Activated CD4-positive, alpha-beta T cell treated with anti-CD3 and anti-CD28 coated beads, Interleukin-2, amount 10 ng/mL, durations not matched to agents 24 days and 14 days (primary cell): ENCODE results near the gene IRGQ. TPM values are rescaled to one million over a fixed set of nuclear protein-coding genes. Genes with fewer than 3 reads are reported as not detected.
"Not testable (repeated sequence)": the region's sequence is repeated elsewhere in the genome, so short reads cannot be mapped to it uniquely, and the experiment has no call there.

Experiments
- DNase-seq: peaks from one replicate; pipeline ENCODE4 v3.0.0; 2022
- H3K27ac Mint-ChIP-seq: one replicate; pipeline ENCODE4 v1.8.0; 2022; ENCODE audit warnings: mild to moderate bottlenecking, mixed read lengths
- H3K27me3 Mint-ChIP-seq: one replicate; pipeline ENCODE4 v1.8.0; 2022; ENCODE audit warnings: mixed read lengths
- H3K36me3 Mint-ChIP-seq: one replicate; pipeline ENCODE4 v1.8.0; 2022; ENCODE audit warnings: low read depth, mild to moderate bottlenecking, mixed read lengths
- H3K4me1 Mint-ChIP-seq: one replicate; pipeline ENCODE4 v1.8.0; 2021; ENCODE audit warnings: mixed read lengths
- H3K4me3 Mint-ChIP-seq: one replicate; pipeline ENCODE4 v1.8.0; 2022; ENCODE audit warnings: mild to moderate bottlenecking, moderate library complexity, mixed read lengths
- H3K9me3 Mint-ChIP-seq: one replicate; pipeline ENCODE4 v1.8.0; 2021; ENCODE audit warnings: mixed read lengths
- intact Hi-C: fragments of 100-400 bp; cut with micrococcal nuclease; formaldehyde crosslinking; loops from one replicate; pipeline ENCODE4 v1.15.1; 2023
- total RNA-seq: library from RNA; stranded (reverse); gene quantifications from 2 replicates; pipeline ENCODE4 v1.2.3, GENCODE V29; 2022

Gene IRGQ
- total RNA-seq, 1 donor from 2014 or later, result 31.5 TPM

DNA sequence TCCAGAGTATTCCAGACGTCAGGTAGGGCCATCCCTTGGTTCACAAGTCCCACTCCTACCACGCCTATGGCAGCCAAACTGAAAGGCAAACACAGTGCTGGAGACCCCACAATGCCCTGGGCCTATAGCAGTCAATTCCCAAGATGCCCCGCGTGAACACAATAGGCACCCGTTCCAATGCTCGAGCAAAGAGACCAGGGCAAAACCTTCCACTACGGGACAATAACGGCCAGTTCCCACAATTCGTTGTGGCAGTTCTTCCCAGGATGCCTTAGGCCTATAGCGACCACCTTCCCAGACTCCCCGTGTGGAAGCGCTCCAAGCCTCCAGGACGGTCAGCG lies 23.0 kb upstream of the IRGQ start:
- H3K27me3 Mint-ChIP-seq, result no peaks in the 10 kb centered on the region
- no peaks in the 10 kb centered on the region for H3K36me3 Mint-ChIP-seq
- no peaks in the 10 kb centered on the region for H3K9me3 Mint-ChIP-seq
- peak overlapping the region; percentile 99 for H3K27ac Mint-ChIP-seq
- H3K4me1 Mint-ChIP-seq, result peaks cover 19% of the 10 kb centered on the region
- intact Hi-C loops, result loop anchor here (1.0 kb wide), 4 partner anchors 23 to 135 kb away; partner anchors contain the start of genes IRGQ, PINLYP, SMG9 and XRCC1
- peak overlapping the region; percentile 98 for H3K4me3 Mint-ChIP-seq
- DNase-seq, result no peak

- Mint-ChIP-seq H3K4me3 (no peak overlapping the region), H3K9me3 (no peaks in the 10 kb centered on the region), H3K36me3 (peaks cover 8% of the 10 kb centered on the region), H3K27ac (no peak overlapping the region), H3K27me3 (no peaks in the 10 kb centered on the region), H3K4me1 (peaks cover 21% of the 10 kb centered on the region)
- intact Hi-C loops, result no loop called here
- DNase-seq, result no peak
Measured at GRCh38 chr19:43616954-43617353, 21.0 kb upstream of the IRGQ start.

DNA sequence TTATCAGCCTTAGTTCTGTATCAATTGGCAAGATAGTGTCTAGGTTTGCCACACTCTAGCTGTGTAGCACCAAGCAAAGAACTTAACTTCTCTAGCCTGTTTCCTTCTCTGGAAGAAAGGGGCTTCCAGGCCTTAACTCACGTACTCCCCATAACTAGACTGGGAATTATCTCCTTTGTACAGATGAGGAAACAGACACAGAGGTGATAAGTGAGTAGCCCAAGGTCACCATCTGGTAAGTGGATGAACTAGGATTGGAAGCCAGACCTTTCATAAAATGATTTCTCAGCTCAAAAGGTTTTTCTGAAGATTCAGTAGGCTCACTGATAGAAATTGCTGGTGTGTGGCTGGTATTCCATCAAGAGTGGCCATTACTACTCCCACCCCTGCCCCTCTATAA lies 20.4 kb upstream of the IRGQ start:
- no peaks in the 10 kb centered on the region for H3K9me3 Mint-ChIP-seq
- no peak for DNase-seq
- peaks cover 19% of the 10 kb centered on the region for H3K4me1 Mint-ChIP-seq
- intact Hi-C loops, result no loop called here
- H3K27me3 Mint-ChIP-seq, result no peaks in the 10 kb centered on the region
- no peak overlapping the region for H3K4me3 Mint-ChIP-seq
- peaks cover 10% of the 10 kb centered on the region for H3K36me3 Mint-ChIP-seq
- no peak overlapping the region for H3K27ac Mint-ChIP-seq

- no peak overlapping the region for H3K4me3 Mint-ChIP-seq
- intact Hi-C loops, result no loop called here
- DNase-seq, result no peak
- H3K36me3 Mint-ChIP-seq, result peaks cover 10% of the 10 kb centered on the region
- H3K27ac Mint-ChIP-seq, result no peak overlapping the region
- H3K27me3 Mint-ChIP-seq, result no peaks in the 10 kb centered on the region
- H3K9me3 Mint-ChIP-seq, result no peaks in the 10 kb centered on the region
- peaks cover 6% of the 10 kb centered on the region for H3K4me1 Mint-ChIP-seq
Measured at GRCh38 chr19:43612374-43612773, 16.4 kb upstream of the IRGQ start.

- H3K9me3 Mint-ChIP-seq, result no peaks in the 10 kb centered on the region
- no peak for DNase-seq
- H3K27ac Mint-ChIP-seq, result peak within 1 kb of the TSS; percentile 14
- no peak within 1 kb of the TSS for H3K4me3 Mint-ChIP-seq
- peaks cover 10% of the 10 kb centered on the region for H3K36me3 Mint-ChIP-seq
- H3K27me3 Mint-ChIP-seq, result no peaks in the 10 kb centered on the region
- H3K4me1 Mint-ChIP-seq, result peaks cover 4% of the 10 kb centered on the region
- intact Hi-C loops, result no loop called here
Measured at GRCh38 chr19:43611788-43612187, 15.9 kb upstream of the IRGQ start, which contains the start of gene SRRM5. Gene SRRM5, plus strand, starts transcription at chr19:43612088. Its CDS starts 34 bp downstream, at chr19:43612122.

- Mint-ChIP-seq H3K27me3 (no peaks in the 10 kb centered on the region), H3K36me3 (peaks cover 10% of the 10 kb centered on the region), H3K27ac (no peak overlapping the region), H3K9me3 (no peaks in the 10 kb centered on the region), H3K4me3 (no peak overlapping the region), H3K4me1 (peaks cover 2% of the 10 kb centered on the region)
- DNase-seq, result no peak
- intact Hi-C loops, result no loop called here
Measured at GRCh38 chr19:43610493-43610892, 14.6 kb upstream of the IRGQ start.

DNA sequence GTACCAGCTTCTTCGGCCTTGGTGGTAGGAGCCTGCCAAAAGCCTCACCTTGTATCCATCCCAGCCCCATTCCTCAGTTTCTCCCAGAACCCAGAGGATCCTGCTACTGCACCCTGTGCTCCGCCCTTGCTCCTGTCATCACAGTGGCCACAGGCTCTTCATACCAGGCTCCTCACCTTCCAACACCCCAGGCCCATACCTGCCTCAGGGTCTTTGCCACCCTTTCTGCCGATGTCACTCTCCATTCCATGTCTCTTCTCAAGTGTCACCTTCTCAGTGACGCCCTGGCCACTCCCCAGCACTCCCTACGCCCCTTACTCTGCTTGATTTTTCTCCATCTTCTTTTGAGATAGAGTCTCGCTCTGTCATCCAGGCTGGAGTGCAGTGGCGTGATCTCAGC lies 13.9 kb upstream of the IRGQ start:
- intact Hi-C loops, result no loop called here
- Mint-ChIP-seq H3K4me1 (peaks cover 2% of the 10 kb centered on the region), H3K36me3 (peaks cover 10% of the 10 kb centered on the region), H3K27ac (no peak overlapping the region), H3K4me3 (no peak overlapping the region), H3K9me3 (no peaks in the 10 kb centered on the region), H3K27me3 (no peaks in the 10 kb centered on the region)
- DNase-seq, result no peak

DNA sequence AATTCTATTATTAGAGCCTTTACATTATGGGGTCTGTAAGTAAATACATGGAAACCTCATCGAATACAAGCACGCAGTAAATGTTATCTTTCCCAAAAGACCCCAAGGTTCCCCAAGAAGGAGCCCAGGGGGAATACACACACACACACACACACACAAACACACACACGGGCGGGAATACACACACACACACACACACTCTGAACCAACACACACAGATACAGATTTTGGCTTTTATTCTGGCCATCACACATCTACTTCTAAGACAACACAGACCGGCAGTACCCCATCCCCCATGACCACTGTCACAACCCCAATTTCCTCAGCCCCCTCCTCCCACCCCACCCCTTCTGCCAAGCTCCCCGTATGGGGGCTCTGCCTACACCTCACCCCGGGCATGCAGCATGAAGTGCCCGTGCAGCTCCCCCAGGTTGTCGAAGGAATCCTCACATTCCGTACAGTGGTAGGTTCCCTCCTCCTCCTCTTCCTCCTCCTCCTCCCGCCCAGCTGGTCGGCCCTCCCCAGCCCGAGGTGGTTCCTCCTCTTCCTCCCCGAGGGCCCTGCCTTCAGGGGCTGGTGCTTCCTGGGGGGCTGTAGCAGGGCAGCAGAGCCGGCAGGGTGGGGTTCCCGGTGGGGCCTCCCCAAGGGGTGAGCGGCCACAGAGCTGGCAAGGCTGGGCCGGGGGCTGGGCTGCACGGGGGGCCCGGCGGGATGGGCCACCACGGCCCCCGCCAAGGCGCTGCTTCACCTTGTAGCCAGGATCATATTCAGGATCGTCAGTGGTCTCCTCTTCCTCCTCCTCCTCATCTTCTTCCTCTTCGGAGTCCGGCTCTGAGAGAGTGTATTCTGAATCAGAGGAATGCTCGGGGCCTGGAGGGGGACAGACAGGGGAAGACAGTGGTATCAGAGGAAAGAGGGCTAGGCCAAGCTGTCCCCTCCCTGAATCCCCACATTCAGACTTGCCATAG lies 11.6 kb upstream of the IRGQ start:
- Mint-ChIP-seq H3K27ac (no peak overlapping the region), H3K27me3 (no peaks in the 10 kb centered on the region), H3K36me3 (peaks cover 6% of the 10 kb centered on the region), H3K4me1 (no peaks in the 10 kb centered on the region), H3K9me3 (no peaks in the 10 kb centered on the region), H3K4me3 (no peak overlapping the region)
- intact Hi-C loops, result no loop called here
- no peak for DNase-seq

GRCh38 chr19:43606569-43607229 lies 10.8 kb upstream of the IRGQ start:
- no peaks in the 10 kb centered on the region for H3K9me3 Mint-ChIP-seq
- no peaks in the 10 kb centered on the region for H3K27me3 Mint-ChIP-seq
- no peak overlapping the region for H3K27ac Mint-ChIP-seq
- no peak for DNase-seq
- H3K4me3 Mint-ChIP-seq, result no peak overlapping the region
- intact Hi-C loops, result no loop called here
- H3K4me1 Mint-ChIP-seq, result no peaks in the 10 kb centered on the region
- peaks cover 2% of the 10 kb centered on the region for H3K36me3 Mint-ChIP-seq

DNA sequence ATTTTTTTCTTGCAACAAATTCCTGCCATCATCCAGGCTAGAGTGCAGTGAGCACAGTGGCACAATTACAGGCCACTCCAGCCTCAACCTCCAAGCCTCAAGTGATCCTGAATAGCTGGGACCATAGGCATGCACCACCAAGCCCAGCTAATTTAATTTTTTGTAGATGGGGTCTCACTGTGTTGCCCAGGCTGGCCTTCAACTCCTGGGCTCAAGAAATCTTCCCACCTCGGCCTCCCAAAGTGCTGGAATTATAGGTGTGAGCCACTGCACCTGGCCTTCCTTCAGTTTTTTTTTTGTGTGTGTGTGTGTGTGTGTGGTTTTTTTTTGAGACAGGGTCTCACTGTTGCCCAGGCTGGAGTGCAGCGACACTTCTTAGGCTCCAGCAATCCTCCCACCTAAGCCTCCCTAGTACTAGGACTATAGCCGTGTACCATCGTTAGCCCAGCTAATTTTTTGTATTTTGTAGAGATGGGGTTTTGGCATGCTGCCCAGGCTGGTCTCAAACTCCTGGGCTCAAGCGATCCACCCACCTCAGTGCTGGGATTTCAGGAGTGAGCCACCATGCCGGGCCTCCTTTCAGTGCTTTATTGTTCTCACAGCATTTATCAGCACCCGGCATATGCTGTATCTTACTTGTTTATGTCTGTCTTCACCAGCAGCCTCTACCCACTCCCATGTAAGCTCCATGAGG lies 10.1 kb upstream of the IRGQ start:
- Mint-ChIP-seq H3K9me3 (no peaks in the 10 kb centered on the region), H3K4me3 (no peak overlapping the region), H3K27me3 (no peaks in the 10 kb centered on the region), H3K4me1 (no peaks in the 10 kb centered on the region), H3K36me3 (peaks cover 2% of the 10 kb centered on the region), H3K27ac (no peak overlapping the region)
- DNase-seq, result no peak
- intact Hi-C loops, result no loop called here

GRCh38 chr19:43600326-43600725 lies 4.4 kb upstream of the IRGQ start:
- DNase-seq, H3K27ac Mint-ChIP-seq, H3K27me3 Mint-ChIP-seq, H3K9me3 Mint-ChIP-seq, intact Hi-C loops, H3K4me3 Mint-ChIP-seq: not testable (repeated sequence)
- H3K36me3 Mint-ChIP-seq, result peaks cover 19% of the 10 kb centered on the region
- peaks cover 25% of the 10 kb centered on the region for H3K4me1 Mint-ChIP-seq

DNA sequence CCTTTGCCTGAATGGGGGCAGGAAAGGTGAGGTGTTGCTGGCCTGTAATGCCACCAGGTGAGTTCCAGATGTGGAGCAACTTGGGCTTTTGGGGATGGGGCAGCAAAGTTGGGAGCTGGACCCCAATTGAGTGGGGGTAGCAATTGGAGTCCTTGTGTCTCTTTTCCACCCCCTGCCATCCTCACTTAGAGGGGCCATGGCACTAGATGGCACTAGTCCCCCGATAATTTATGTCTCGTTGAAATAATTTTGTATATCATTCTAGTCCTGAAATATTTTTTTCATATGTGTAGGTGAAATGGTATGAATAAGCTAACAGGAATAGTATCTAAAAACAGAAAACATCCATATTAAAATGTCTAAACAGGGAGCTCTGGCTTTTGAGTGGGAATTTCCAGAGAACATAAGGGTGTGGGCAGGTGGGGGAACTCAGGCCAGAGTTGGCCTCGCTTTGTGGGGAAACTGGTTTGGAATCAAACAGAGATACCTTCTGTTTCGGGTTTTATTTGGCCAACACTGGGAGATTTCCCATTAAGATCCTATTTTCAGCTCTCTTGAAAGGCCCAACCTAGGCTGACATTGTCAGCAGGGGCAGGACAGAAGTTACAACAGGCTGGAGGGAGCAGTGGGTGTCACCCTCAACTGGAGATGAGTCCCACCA lies 3.8 kb upstream of the IRGQ start:
- intact Hi-C loops, result loop anchor here (10.0 kb wide), 1 partner anchor 905 kb away; the partner anchor contains the start of gene ZNF180
- Mint-ChIP-seq H3K9me3 (no peaks in the 10 kb centered on the region), H3K27me3 (no peaks in the 10 kb centered on the region), H3K4me1 (peaks cover 25% of the 10 kb centered on the region), H3K4me3 (no peak overlapping the region), H3K27ac (no peak overlapping the region), H3K36me3 (peaks cover 21% of the 10 kb centered on the region)
- no peak for DNase-seq

- Mint-ChIP-seq H3K4me1 (peaks cover 29% of the 10 kb centered on the region), H3K9me3 (no peaks in the 10 kb centered on the region), H3K27ac (peak overlapping the region; percentile 29), H3K27me3 (no peaks in the 10 kb centered on the region), H3K36me3 (peaks cover 23% of the 10 kb centered on the region), H3K4me3 (no peak overlapping the region)
- DNase-seq, result no peak
- intact Hi-C loops, result loop anchor here (10.0 kb wide), 1 partner anchor 906 kb away; the partner anchor contains the start of gene ZNF180
Measured at GRCh38 chr19:43598445-43599240, 2.7 kb upstream of the IRGQ start.
